Esophagus muscularis mucosa (tissue), 4 donors: ENCODE results near the gene SYNE4. TPM values are rescaled to one million over a fixed set of nuclear protein-coding genes. Genes with fewer than 3 reads are reported as not detected.

Experiments used
- DNase-seq: peaks from one replicate; pipeline ENCODE4 v3.0.0-alpha.2; 2017; ENCODE audit errors: extremely low spot score
- H3K27ac ChIP-seq, 4 donors: fragments of 200-600 bp; sonication (generic); replicated peaks in 1 of 4; 1 replicate in 3 of 4; 2 replicates in 1 of 4; pipeline ENCODE4 v1.5.1; 2016 to 2019; ENCODE audit warnings: mild to moderate bottlenecking in 1 of 4
- H3K27me3 ChIP-seq, 4 donors: fragments of 200-600 bp; sonication (generic); one replicate each; pipeline versions ENCODE4 v1.5.1 to v1.6.0; 2016 to 2019
- H3K36me3 ChIP-seq, 4 donors: fragments of 200-600 bp; sonication (generic); one replicate each; pipeline ENCODE4 v1.5.1; 2016 to 2019
- H3K4me1 ChIP-seq, 4 donors: fragments of 200-600 bp; sonication (generic); one replicate each; pipeline ENCODE4 v1.5.1; 2016 to 2019
- H3K4me3 ChIP-seq, 4 donors: fragments of 200-600 bp; sonication (generic); 1 replicate in 2 of 4; 2 replicates in 2 of 4; pipeline ENCODE4 v1.5.1; 2016 to 2019; ENCODE audit warnings: mild to moderate bottlenecking in 4 of 4, moderate library complexity in 1 of 4
- H3K9me3 ChIP-seq, 4 donors: fragments of 200-600 bp; sonication (generic); 1 replicate in 3 of 4; 2 replicates in 1 of 4; pipeline ENCODE4 v1.5.1; 2016 to 2019
- EP300 ChIP-seq: sonication (generic); formaldehyde crosslinking; IDR thresholded peaks from one replicate; pipeline ENCODE4 v1.6.1; 2017; ENCODE audit warnings: antibody characterized with exemption
- POLR2A ChIP-seq: fragments of 450-650 bp; IDR thresholded peaks from one replicate; pipeline ENCODE4 v1.6.1; 2017; ENCODE audit warnings: antibody characterized with exemption, moderate library complexity, mild to moderate bottlenecking, low read depth
- POLR2AphosphoS5 ChIP-seq, 2 donors: sonication (generic); formaldehyde crosslinking; IDR thresholded peaks; one replicate each; pipeline ENCODE4 v1.6.1; 2017; ENCODE audit warnings: antibody characterized with exemption in 2 of 2
- WGBS: methylation state at CpG from one replicate; pipeline ENCODE4 v1.1.5; 2018; 5-methylcytosine and 5-hydroxymethylcytosine counted together
- intact Hi-C: fragments of 100-400 bp; cut with DNase I; formaldehyde crosslinking; loops from one replicate; pipeline ENCODE4 v1.15.1; 2023
- total RNA-seq, 4 donors: library from RNA; depleted of rRNA; stranded (reverse); fragments of >200 nt; gene quantifications; one replicate each; pipeline versions ENCODE4 v1.1.0 to v1.2.1, GENCODE V29; 2016
- TF ChIP-seq, protein P1 (sequence below), 3 experiments: fragments of 200-600 bp in 2 of 3; fragments of 450-650 bp in 1 of 3; sonication (generic) in 2 of 3; IDR thresholded peaks; one replicate each; pipeline ENCODE4 v1.5.1; 2017 to 2019; ENCODE audit warnings: antibody characterized with exemption in 3 of 3, mild to moderate bottlenecking in 2 of 3, moderate library complexity in 1 of 3

SYNE4 gene
- total RNA-seq, 4 donors from 2014 or later = 1.3 TPM; not detected in 3

- TF ChIP-seq, protein P1, sequence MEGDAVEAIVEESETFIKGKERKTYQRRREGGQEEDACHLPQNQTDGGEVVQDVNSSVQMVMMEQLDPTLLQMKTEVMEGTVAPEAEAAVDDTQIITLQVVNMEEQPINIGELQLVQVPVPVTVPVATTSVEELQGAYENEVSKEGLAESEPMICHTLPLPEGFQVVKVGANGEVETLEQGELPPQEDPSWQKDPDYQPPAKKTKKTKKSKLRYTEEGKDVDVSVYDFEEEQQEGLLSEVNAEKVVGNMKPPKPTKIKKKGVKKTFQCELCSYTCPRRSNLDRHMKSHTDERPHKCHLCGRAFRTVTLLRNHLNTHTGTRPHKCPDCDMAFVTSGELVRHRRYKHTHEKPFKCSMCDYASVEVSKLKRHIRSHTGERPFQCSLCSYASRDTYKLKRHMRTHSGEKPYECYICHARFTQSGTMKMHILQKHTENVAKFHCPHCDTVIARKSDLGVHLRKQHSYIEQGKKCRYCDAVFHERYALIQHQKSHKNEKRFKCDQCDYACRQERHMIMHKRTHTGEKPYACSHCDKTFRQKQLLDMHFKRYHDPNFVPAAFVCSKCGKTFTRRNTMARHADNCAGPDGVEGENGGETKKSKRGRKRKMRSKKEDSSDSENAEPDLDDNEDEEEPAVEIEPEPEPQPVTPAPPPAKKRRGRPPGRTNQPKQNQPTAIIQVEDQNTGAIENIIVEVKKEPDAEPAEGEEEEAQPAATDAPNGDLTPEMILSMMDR (IDR thresholded peaks at IDR 0.05) = no peak
- TF ChIP-seq POLR2AphosphoS5 (IDR thresholded peaks at IDR 0.05) (no peak), POLR2A (no peak), EP300 (no peak)
- intact Hi-C loops = no loop called here
- H3K27me3 ChIP-seq = peaks cover 0 to 78% (median 0%) of the 10 kb centered on the region in 4 donors
- no peak overlapping the region for H3K27ac ChIP-seq
- no peaks in the 10 kb centered on the region for H3K4me1 ChIP-seq
- no peak for DNase-seq
- H3K36me3 ChIP-seq = no peaks in the 10 kb centered on the region
- 65% methylated on average over 20 of the region's 20 CpGs for WGBS
- no peak overlapping the region for H3K4me3 ChIP-seq
- no peaks in the 10 kb centered on the region for H3K9me3 ChIP-seq
These were observed 29.7 kb downstream of the SYNE4 start for GRCh38 chr19:35978832-35979365.

DNA sequence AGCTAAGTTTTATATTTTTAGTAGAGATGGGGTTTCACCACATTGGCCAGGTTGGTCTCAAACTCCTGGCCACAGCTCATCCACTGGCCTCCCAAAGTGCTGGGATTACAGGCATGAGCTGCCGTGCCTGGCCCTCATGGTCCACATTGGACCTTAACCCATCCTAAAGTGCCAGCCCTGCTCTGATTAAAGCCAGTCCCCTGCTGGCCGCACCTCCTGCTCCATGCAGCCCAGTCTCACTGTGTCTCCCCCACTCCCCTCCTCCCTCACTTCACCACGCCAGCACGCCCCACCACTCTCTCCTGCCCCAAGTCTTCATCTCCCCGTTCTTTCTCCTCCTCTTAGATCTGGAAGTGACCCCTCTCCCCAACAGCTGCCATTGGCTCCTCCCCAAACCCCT is 30.3 kb downstream of the SYNE4 start:
- Histone ChIP-seq H3K27me3 (peaks cover 0 to 71% (median 0%) of the 10 kb centered on the region in 4 donors), H3K36me3 (no peaks in the 10 kb centered on the region), H3K4me3 (no peak overlapping the region), H3K9me3 (no peaks in the 10 kb centered on the region), H3K4me1 (no peaks in the 10 kb centered on the region), H3K27ac (no peak overlapping the region)
- WGBS = 48% methylated on average over 5 of the region's 5 CpGs
- no peak for DNase-seq
- TF ChIP-seq POLR2AphosphoS5 (IDR thresholded peaks at IDR 0.05) = no peak
- TF ChIP-seq, protein P1 (IDR thresholded peaks at IDR 0.05) = no peak
- intact Hi-C loops = no loop called here

DNA sequence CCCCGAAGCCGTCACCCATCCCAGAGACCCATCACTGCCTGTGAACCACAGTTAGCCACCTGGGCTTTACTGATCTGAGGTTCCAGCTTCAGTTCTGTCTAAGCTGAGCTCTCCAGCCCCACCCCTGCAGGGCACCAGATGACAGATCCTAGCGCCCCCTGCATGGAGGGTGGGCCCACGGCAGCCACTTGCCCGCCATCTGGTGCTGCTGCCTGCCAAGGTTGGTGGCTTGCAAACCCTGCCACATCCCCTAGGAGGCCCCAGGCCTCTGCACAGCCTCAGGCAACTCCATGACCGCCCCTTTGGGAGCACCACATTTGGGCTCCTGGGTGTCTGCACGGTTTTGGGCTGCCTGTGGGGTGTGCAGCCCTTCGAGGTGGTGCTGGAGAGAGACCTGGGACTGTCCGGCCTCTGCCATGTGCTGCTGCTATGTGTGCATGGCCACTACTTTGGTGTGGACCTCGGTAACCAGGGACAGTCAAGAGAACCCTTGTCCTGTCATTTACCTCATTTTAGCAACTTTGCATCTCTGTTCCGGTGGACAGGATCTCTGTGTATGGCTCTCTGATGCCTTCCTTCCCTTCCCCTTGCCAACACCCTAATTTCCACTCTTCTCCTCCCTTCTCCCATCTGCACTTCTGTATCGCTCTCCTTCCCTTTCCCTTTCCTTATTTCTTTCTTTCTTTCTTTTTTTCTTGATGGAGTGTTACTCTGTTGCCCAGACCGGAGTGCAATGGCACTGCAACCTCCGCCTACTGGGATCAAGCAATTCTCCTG is 31.0 kb downstream of the SYNE4 start:
- intact Hi-C loops = no loop called here
- no peaks in the 10 kb centered on the region for H3K9me3 ChIP-seq

DNA sequence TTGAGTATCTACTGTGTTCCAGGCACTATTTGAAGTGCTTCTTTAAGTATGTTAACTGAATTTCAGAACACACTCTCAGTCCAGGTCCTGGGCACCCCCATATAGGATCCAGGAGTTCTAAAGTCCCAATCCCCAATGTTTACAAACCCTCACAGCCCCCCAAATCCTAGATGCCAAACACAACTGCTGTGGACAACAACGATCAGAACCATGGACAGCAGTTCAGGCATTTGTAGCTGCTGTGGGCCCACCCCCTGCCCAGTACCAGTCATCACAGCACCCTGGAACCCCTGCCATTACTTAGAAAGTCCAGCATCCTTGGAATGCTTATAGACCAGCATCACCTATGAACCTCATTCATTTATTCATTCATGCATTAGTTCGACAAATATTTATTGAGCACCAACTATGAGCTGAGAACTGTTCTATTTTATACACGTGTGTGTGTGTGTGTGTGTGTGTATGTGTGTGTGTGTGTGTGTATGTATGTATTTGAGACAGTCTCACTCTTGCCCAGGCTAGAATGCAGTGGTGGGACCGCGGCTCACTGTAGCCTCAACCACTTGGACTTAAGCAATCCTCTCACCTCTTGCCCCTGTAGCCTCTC is 32.9 kb downstream of the SYNE4 start:
- Histone ChIP-seq H3K27me3 (peaks cover 0 to 54% (median 0%) of the 10 kb centered on the region in 4 donors), H3K4me1 (no peaks in the 10 kb centered on the region)
- 35% methylated on average over 5 of the region's 5 CpGs for WGBS

More for the DNA sequence above, 31.0 kb downstream of the SYNE4 start:
- Histone ChIP-seq H3K4me1 (no peaks in the 10 kb centered on the region), H3K27me3 (peaks cover 0 to 65% (median 0%) of the 10 kb centered on the region in 4 donors), H3K27ac (no peak overlapping the region), H3K4me3 (no peak overlapping the region), H3K36me3 (no peaks in the 10 kb centered on the region)
- no peak for DNase-seq
- 57% methylated on average over 9 of the region's 14 CpGs for WGBS
- no peak for TF ChIP-seq EP300
- TF ChIP-seq POLR2AphosphoS5 (IDR thresholded peaks at IDR 0.05) = no peak
- TF ChIP-seq, protein P1 (IDR thresholded peaks at IDR 0.05) = no peak

More for the DNA sequence above, 32.9 kb downstream of the SYNE4 start:
- DNase-seq = no peak
- Histone ChIP-seq H3K4me3 (no peak overlapping the region), H3K27ac (no peak overlapping the region), H3K36me3 (no peaks in the 10 kb centered on the region), H3K9me3 (no peaks in the 10 kb centered on the region)
- intact Hi-C loops = no loop called here
- TF ChIP-seq, protein P1 (IDR thresholded peaks at IDR 0.05) = no peak
- TF ChIP-seq EP300 (no peak), POLR2A (no peak), POLR2AphosphoS5 (IDR thresholded peaks at IDR 0.05) (no peak)
